ENCODE measurements around the gene TNFSF13.

- TF ChIP-seq CTCF (IDR thresholded peaks at IDR 0.05) = no peak
- no peak for TF ChIP-seq POLR2AphosphoS5 (IDR thresholded peaks at IDR 0.05)
Observed at GRCh38 chr17:7562208-7562605, 3.7 kb downstream of the TNFSF13 start.

Measured in sigmoid colon (tissue), 4 donors.